ENCODE data around the gene WDR33. TPM values are rescaled to one million over a fixed set of nuclear protein-coding genes. Genes with fewer than 3 reads are reported as not detected.

WDR33 gene
- total and polyA plus RNA-seq, 2 of the 13 experiments (the other 11 are each of a cell fraction or from before 2014, with no cell fraction given) = 54.9 to 78.2 TPM

GRCh38 chr2:127784965-127785518 is 25.9 kb downstream of the WDR33 start (continued):
- TF ChIP-seq TOPORS (CRISPR knock-in tag; IDR thresholded peaks at IDR 0.05) = no peak
- TF ChIP-seq AGO1 (IDR thresholded peaks at IDR 0.05; ENCODE audit: low read depth, low read length, poor library complexity, severe bottlenecking) = no peak
- no peak for TF ChIP-seq RBFOX2 (IDR thresholded peaks at IDR 0.05; ENCODE audit: low read depth, low read length)
- TF ChIP-seq MTA3 (CRISPR knock-in tag; IDR thresholded peaks at IDR 0.05) = no peak
- no peak for TF ChIP-seq ZNF30 (CRISPR knock-in tag; IDR thresholded peaks at IDR 0.05)
- TF ChIP-seq ZMYM2 (CRISPR knock-in tag; IDR thresholded peaks at IDR 0.05) = 0 out of 2 replicates have a peak, but pooled peaks have one; percentile 38
- TF ChIP-seq SOX6 (IDR thresholded peaks at IDR 0.05) = no peak
- TF ChIP-seq SOX6 (CRISPR knock-in tag; IDR thresholded peaks at IDR 0.05) = peak; percentile 95
- TF ChIP-seq SALL1 (CRISPR knock-in tag; IDR thresholded peaks at IDR 0.05) = peak; percentile 89; the same call in 1 of the 2 replicates
- TF ChIP-seq RBAK (CRISPR knock-in tag; IDR thresholded peaks at IDR 0.05) = no peak
- peak; percentile 84 for TF ChIP-seq RCOR2 (CRISPR knock-in tag; IDR thresholded peaks at IDR 0.05)
- 0 out of 2 replicates have a peak, but pooled peaks have one; percentile 37 for TF ChIP-seq ZNF264 (CRISPR knock-in tag; IDR thresholded peaks at IDR 0.05)
- no peak for TF ChIP-seq ZNF597 (CRISPR knock-in tag; IDR thresholded peaks at IDR 0.05)
- no peak for TF ChIP-seq RAD51 (IDR thresholded peaks at IDR 0.05; ENCODE audit: borderline replicate concordance)
- peak; percentile 70; the same call in 1 of the 2 replicates for TF ChIP-seq HBP1 (CRISPR knock-in tag; IDR thresholded peaks at IDR 0.05; ENCODE audit: low read depth)
- no peak for TF ChIP-seq SP1 (IDR thresholded peaks at IDR 0.05)
- no peak for TF ChIP-seq SP1 (CRISPR knock-in tag; IDR thresholded peaks at IDR 0.05)
- TF ChIP-seq ZNF670 (CRISPR knock-in tag; IDR thresholded peaks at IDR 0.05; ENCODE audit: borderline replicate concordance) = 0 out of 2 replicates have a peak, but pooled peaks have one; percentile 62
- TF ChIP-seq KLF6 (CRISPR knock-in tag; IDR thresholded peaks at IDR 0.05) = no peak
- 0 out of 2 replicates have a peak, but pooled peaks have one; percentile 13 for TF ChIP-seq HOXA5 (CRISPR knock-in tag; IDR thresholded peaks at IDR 0.05)
- TF ChIP-seq MLX (CRISPR knock-in tag; IDR thresholded peaks at IDR 0.05) = peak; percentile 23; the same call in 1 of the 2 replicates
- TF ChIP-seq PHF21A (CRISPR knock-in tag; IDR thresholded peaks at IDR 0.05) = no peak
- no peak for TF ChIP-seq GTF3A (CRISPR knock-in tag; conservative IDR thresholded peaks at IDR 0.05)
- TF ChIP-seq NCOR1 (IDR thresholded peaks at IDR 0.05; ENCODE audit: borderline replicate concordance, low read length) = peak; percentile 98
- no peak for TF ChIP-seq U2AF2 (IDR thresholded peaks at IDR 0.05; ENCODE audit: low read depth, low read length)
- no peak for TF ChIP-seq BRD4 (CRISPR knock-in tag; IDR thresholded peaks at IDR 0.05)
- TF ChIP-seq SMAD3 (CRISPR knock-in tag; IDR thresholded peaks at IDR 0.05) = no peak
- no peak for TF ChIP-seq ZFP37 (CRISPR knock-in tag; IDR thresholded peaks at IDR 0.05; ENCODE audit: borderline replicate concordance)
- peak; percentile 3; the same call in 1 of the 2 replicates for TF ChIP-seq SMARCC2 (IDR thresholded peaks at IDR 0.05)
- no peak for TF ChIP-seq SOX13 (IDR thresholded peaks at IDR 0.05)
- peak in 1 of 2 experiments; percentile 93; a peak in 2 of 4 replicates for TF ChIP-seq SOX13 (CRISPR knock-in tag; conservative IDR thresholded peaks at IDR 0.05 in 1 of 2, IDR thresholded peaks at IDR 0.05 in 1 of 2)
- peak; percentile 70 for TF ChIP-seq ISL2 (CRISPR knock-in tag; IDR thresholded peaks at IDR 0.05)
- TF ChIP-seq SNAPC5 (CRISPR knock-in tag; IDR thresholded peaks at IDR 0.05; ENCODE audit: borderline replicate concordance) = no peak
